Measurements from ENCODE around the gene CDH13.

DNA sequence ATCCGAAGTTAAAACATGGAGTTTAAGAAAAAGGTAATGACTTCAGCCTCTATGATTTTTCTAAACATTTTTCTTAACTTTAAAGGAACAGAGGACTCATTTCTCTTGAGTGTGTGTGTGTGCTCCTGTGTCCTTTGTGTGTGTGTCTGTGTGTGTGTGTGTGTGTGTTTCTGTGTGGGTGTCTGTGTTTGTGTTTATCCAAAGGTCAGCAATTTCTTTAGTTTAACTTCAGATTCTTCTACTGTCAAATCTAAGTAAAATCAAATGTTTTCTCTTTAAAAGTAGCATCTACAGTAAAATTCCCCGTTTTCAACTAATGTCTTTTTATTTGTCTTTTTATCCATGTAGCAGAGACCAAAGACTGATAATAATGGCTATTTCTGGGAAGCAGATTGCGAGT, 1212.8 kb downstream of the CDH13 start:
- TF ChIP-seq, protein P1, sequence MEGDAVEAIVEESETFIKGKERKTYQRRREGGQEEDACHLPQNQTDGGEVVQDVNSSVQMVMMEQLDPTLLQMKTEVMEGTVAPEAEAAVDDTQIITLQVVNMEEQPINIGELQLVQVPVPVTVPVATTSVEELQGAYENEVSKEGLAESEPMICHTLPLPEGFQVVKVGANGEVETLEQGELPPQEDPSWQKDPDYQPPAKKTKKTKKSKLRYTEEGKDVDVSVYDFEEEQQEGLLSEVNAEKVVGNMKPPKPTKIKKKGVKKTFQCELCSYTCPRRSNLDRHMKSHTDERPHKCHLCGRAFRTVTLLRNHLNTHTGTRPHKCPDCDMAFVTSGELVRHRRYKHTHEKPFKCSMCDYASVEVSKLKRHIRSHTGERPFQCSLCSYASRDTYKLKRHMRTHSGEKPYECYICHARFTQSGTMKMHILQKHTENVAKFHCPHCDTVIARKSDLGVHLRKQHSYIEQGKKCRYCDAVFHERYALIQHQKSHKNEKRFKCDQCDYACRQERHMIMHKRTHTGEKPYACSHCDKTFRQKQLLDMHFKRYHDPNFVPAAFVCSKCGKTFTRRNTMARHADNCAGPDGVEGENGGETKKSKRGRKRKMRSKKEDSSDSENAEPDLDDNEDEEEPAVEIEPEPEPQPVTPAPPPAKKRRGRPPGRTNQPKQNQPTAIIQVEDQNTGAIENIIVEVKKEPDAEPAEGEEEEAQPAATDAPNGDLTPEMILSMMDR (IDR thresholded peaks at IDR 0.05; ENCODE audit: low read depth, low read length, poor library complexity, severe bottlenecking): no peak
- TF ChIP-seq EZH2phosphoT487 (IDR thresholded peaks at IDR 0.05; ENCODE audit: borderline replicate concordance, low read length): no peak

Measured in DOHH2 (cell line).